SK-N-SH (cell line): Measurements from ENCODE around the gene COL9A3. TPM values are rescaled to one million over a fixed set of nuclear protein-coding genes. Genes with fewer than 3 reads are reported as not detected.
A peak's percentile ranks its signal among the peaks of the same experiment; 100 is the strongest.

Experiments
- CTCF ChIA-PET: fragments of 300-600, 350-600 bp; formaldehyde crosslinking; extraction: SDS; loops from one replicate; lab custom pipeline; 2021; lab: Yijun Ruan, JAX
- POLR2A ChIA-PET: fragments of 350-600 bp; sonication (Branson Sonifier 250); formaldehyde crosslinking; extraction: SDS; loops from one replicate; lab custom pipeline; 2020; ENCODE audit warnings: antibody characterized with exemption, inconsistent platforms; lab: Yijun Ruan, JAX
- DNase-seq: peaks from one replicate; pipeline ENCODE4 v3.0.0; 2012
- H2AFZ ChIP-seq: fragments of 200-600 bp; sonication (generic); 2 replicates; pipeline ENCODE4 v1.8.1; 2016; ENCODE audit warnings: antibody characterized with exemption, mild to moderate bottlenecking, low read depth
- H3F3A ChIP-seq: fragments of 200-600 bp; sonication (generic); replicated peaks from 2 replicates; pipeline ENCODE3; 2016; ENCODE audit warnings: antibody characterized with exemption, mild to moderate bottlenecking; ENCODE audit not compliant: insufficient read depth
- H3K27ac ChIP-seq, 2 experiments: fragments of 200-500 bp in 1 of 2; fragments of 200-600 bp in 1 of 2; sonication (Bioruptor generic) in 1 of 2; sonication (generic), shearing (Covaris generic) in 1 of 2; 2 replicates each; pipeline versions ENCODE4 v1.5.1 to v1.6.1; 2014 to 2016; ENCODE audit warnings: low read depth in 2 of 2, inconsistent platforms in 1 of 2, low read length in 1 of 2, mild to moderate bottlenecking in 1 of 2, mixed read lengths in 1 of 2
- H3K27me3 ChIP-seq: fragments of 200-600 bp; sonication (generic), shearing (Covaris generic); 2 replicates; pipeline ENCODE4 v1.6.1; 2016; ENCODE audit warnings: mixed run types; ENCODE audit not compliant: insufficient read depth
- H3K36me3 ChIP-seq, 2 experiments: fragments of 200-500 bp in 1 of 2; fragments of 200-600 bp in 1 of 2; sonication (Bioruptor generic) in 1 of 2; sonication (generic) in 1 of 2; replicated peaks in 1 of 2; 2 replicates each; pipeline versions ENCODE3 to v1.5.1; 2014 to 2016; ENCODE audit warnings: low read length in 1 of 2, mild to moderate bottlenecking in 1 of 2; ENCODE audit not compliant: insufficient read depth in 2 of 2, control insufficient read depth in 1 of 2
- H3K4me1 ChIP-seq, 2 experiments: fragments of 200-500 bp in 1 of 2; fragments of 200-600 bp in 1 of 2; sonication (Bioruptor generic) in 1 of 2; sonication (generic), shearing (Covaris generic) in 1 of 2; 2 replicates each; pipeline versions ENCODE4 v1.5.1 to v1.6.1; 2014 to 2016; ENCODE audit warnings: low read depth in 1 of 2, low read length in 1 of 2, mixed run types in 1 of 2; ENCODE audit not compliant: insufficient read depth in 2 of 2, control insufficient read depth in 1 of 2
- H3K4me2 ChIP-seq: fragments of 200-600 bp; sonication (generic), shearing (Covaris generic); 2 replicates; pipeline ENCODE4 v1.6.1; 2017; ENCODE audit warnings: mixed run types
- H3K4me3 ChIP-seq, 2 experiments: fragments of 200-500 bp in 1 of 2; fragments of 200-600 bp in 1 of 2; sonication (Bioruptor generic) in 1 of 2; sonication (generic), shearing (Covaris generic) in 1 of 2; 2 replicates each; pipeline versions ENCODE4 v1.5.1 to v1.8.1; 2014 to 2016; ENCODE audit warnings: low read depth in 2 of 2, inconsistent platforms in 1 of 2, low read length in 1 of 2, mild to moderate bottlenecking in 1 of 2, mixed read lengths in 1 of 2, moderate library complexity in 1 of 2
- H3K79me2 ChIP-seq: fragments of 200-600 bp; sonication (generic); 2 replicates; pipeline ENCODE4 v1.8.1; 2017; ENCODE audit warnings: mild to moderate bottlenecking; ENCODE audit not compliant: insufficient read depth
- H3K9ac ChIP-seq: fragments of 200-600 bp; sonication (generic); 2 replicates; pipeline ENCODE4 v1.6.1; 2017; ENCODE audit warnings: mixed run types
- H3K9me2 ChIP-seq: fragments of 200-600 bp; sonication (generic); 2 replicates; pipeline ENCODE4 v1.6.1; 2017; ENCODE audit warnings: mixed run types
- H3K9me3 ChIP-seq: fragments of 200-600 bp; sonication (generic); 2 replicates; pipeline ENCODE4 v1.6.1; 2017; ENCODE audit warnings: mixed run types, mild to moderate bottlenecking, moderate library complexity
- H4K20me1 ChIP-seq: fragments of 200-600 bp; sonication (generic); 2 replicates; pipeline ENCODE4 v1.6.1; 2017; ENCODE audit warnings: mild to moderate bottlenecking, mixed run types; ENCODE audit not compliant: insufficient read depth
- CHD2 ChIP-seq: fragments of 150-350 bp; IDR thresholded peaks from 2 replicates; pipeline ENCODE4 v1.6.1; 2018; ENCODE audit warnings: low read length; ENCODE audit not compliant: partially characterized antibody
- ELF1 ChIP-seq: IDR thresholded peaks from 2 replicates; pipeline ENCODE4 v1.4.0; 2012
- EP300 ChIP-seq, 2 experiments: IDR thresholded peaks; 2 replicates each; pipeline versions ENCODE4 v1.4.0 to v1.6.1; 2012; ENCODE audit warnings: borderline replicate concordance in 1 of 2, low read depth in 1 of 2, low read length in 1 of 2
- EZH2phosphoT487 ChIP-seq: fragments of 200-600 bp; sonication (generic); IDR thresholded peaks from 2 replicates; pipeline ENCODE4 v1.6.1; 2017; ENCODE audit warnings: low read depth, mixed run types, mild to moderate bottlenecking, antibody characterized with exemption, moderate library complexity, borderline replicate concordance
- FOSL2 ChIP-seq: IDR thresholded peaks from 2 replicates; pipeline ENCODE4 v1.4.0; 2012; ENCODE audit warnings: low read depth, mild to moderate bottlenecking, moderate library complexity, borderline replicate concordance
- FOXJ3 ChIP-seq: sonication (generic); formaldehyde crosslinking; IDR thresholded peaks from 2 replicates; pipeline ENCODE4 v1.5.1; 2020; ENCODE audit warnings: mild to moderate bottlenecking, missing genetic modification reagents
- GATA2 ChIP-seq: sonication (generic); formaldehyde crosslinking; IDR thresholded peaks from 2 replicates; pipeline ENCODE4 v1.5.0; 2020; ENCODE audit warnings: mild to moderate bottlenecking, missing genetic modification reagents
- JUND ChIP-seq: IDR thresholded peaks from 2 replicates; pipeline ENCODE4 v1.4.0; 2012
- RAD21 ChIP-seq: IDR thresholded peaks from 2 replicates; pipeline ENCODE4 v1.6.1; 2012; ENCODE audit warnings: mild to moderate bottlenecking, low read length
- RCOR1 ChIP-seq: fragments of 150-350 bp; IDR thresholded peaks from 2 replicates; pipeline ENCODE4 v1.6.1; 2017; ENCODE audit warnings: antibody characterized with exemption, low read length
- RXRA ChIP-seq: IDR thresholded peaks from 2 replicates; pipeline ENCODE4 v1.4.0; 2012; ENCODE audit warnings: low read depth, mild to moderate bottlenecking, borderline replicate concordance
- SMC3 ChIP-seq: IDR thresholded peaks from 2 replicates; pipeline ENCODE4 v1.6.1; 2012; ENCODE audit warnings: low read depth, low read length, improper control_type of control experiment
- TCF12 ChIP-seq: IDR thresholded peaks from 2 replicates; pipeline ENCODE4 v1.4.0; 2012
- YY1 ChIP-seq: IDR thresholded peaks from 2 replicates; pipeline ENCODE4 v1.4.0; 2012; ENCODE audit warnings: low read depth, mild to moderate bottlenecking
- WGBS: methylation state at CpG from one replicate; pipeline ENCODE4 v1.1.6; 2017; ENCODE audit warnings: low lambda C conversion rate; 5-methylcytosine and 5-hydroxymethylcytosine counted together
- polyA plus RNA-seq, 3 experiments: library from polyadenylated mRNA; depleted of rRNA; stranded (reverse); fragments of >200 nt; gene quantifications; 2 replicates each; pipeline ENCODE4 v1.2.3, GENCODE V29; 2012
- TF ChIP-seq, protein P1 (sequence below): IDR thresholded peaks from 2 replicates; pipeline ENCODE4 v1.4.0; 2012; ENCODE audit warnings: low read depth
- TF ChIP-seq, protein P2 (sequence below): fragments of 150-350 bp; IDR thresholded peaks from 2 replicates; pipeline ENCODE4 v1.6.1; 2016; ENCODE audit warnings: mild to moderate bottlenecking, low read depth, low read length

Gene COL9A3
- polyA plus RNA-seq, 1 of the 3 experiments (the other 2 are of a cell fraction): 2.5 TPM

DNA sequence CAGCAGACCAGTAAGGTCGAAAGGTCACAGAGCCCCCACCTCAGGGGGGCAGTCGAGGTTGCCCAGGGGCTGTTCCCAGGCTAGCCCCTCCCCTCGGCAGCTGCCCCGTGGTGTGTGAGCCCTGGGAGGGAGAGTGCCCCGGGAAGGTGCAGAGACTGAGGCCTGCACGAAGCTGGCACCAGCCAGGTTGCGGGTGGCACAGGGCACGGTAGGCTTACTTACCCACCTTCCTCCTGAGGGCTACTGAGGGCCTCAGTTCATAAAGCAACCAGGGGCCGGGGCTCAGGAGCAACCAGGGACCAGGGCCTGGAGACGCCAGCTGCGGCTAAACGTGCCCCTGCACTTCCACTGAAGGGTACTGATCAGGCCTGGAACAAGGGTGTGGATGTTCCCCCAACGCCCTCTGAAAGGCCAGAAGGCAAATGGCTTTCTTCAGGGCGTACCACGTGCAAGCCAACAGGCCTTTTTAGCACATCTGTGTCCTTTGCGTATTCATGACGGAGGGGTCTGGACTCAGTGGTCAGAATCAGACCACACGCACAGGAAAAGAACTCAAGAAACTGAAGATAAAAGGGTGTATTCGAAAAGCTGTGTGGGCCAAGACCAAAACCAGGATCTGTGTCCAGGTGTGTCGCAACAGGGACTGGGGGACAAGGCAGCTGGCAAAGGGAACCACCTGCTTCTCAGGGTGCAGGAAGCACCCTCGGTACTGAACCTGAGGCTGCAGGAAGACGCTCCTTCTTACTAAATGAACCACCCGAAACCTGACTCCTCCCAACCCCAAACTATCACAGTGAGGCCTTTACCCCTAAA lies 69.3 kb downstream of the COL9A3 start:
- H3K9ac ChIP-seq: no peak overlapping the region
- H3K9me3 ChIP-seq: no peaks in the 10 kb centered on the region
- no peak overlapping the region for H2AFZ ChIP-seq
- WGBS: 93% methylated on average over 14 of the region's 23 CpGs
- ChIA-PET CTCF (interaction anchor here (1.2 to 7.2 kb wide), 4 partner anchors 11 to 21 kb away, joined by 3 to 77 read pairs (median 20); no protein-coding TSS in a partner anchor), POLR2A (interaction anchor here (2.2 kb wide), 1 partner anchor 10 kb away, joined by 14 read pairs; no protein-coding TSS in a partner anchor)
- H3K4me1 ChIP-seq: peaks cover 17 to 19% of the 10 kb centered on the region in 2 experiments
- H4K20me1 ChIP-seq: 0 out of 2 replicates have a peak, but pooled peaks cover 4% of the 10 kb centered on the region
- peaks cover 27% of the 10 kb centered on the region for H3F3A ChIP-seq
- peak; percentile 43 for DNase-seq
- no peaks in the 10 kb centered on the region for H3K79me2 ChIP-seq
- peaks cover 33 to 69% of the 10 kb centered on the region in 2 experiments for H3K36me3 ChIP-seq
- no peaks in the 10 kb centered on the region for H3K9me2 ChIP-seq
- no peak overlapping the region for H3K4me2 ChIP-seq
- no peak overlapping the region; a peak in 1 of 4 replicates for H3K27ac ChIP-seq
- TF ChIP-seq FOSL2 (no peak), RXRA (no peak), ELF1 (no peak), RCOR1 (no peak), SMC3 (no peak), RAD21 (no peak), JUND (no peak), YY1 (no peak), CHD2 (no peak), FOXJ3 (CRISPR knock-in tag) (no peak)
- TF ChIP-seq, protein P1, sequence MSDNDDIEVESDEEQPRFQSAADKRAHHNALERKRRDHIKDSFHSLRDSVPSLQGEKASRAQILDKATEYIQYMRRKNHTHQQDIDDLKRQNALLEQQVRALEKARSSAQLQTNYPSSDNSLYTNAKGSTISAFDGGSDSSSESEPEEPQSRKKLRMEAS: no peak
- TF ChIP-seq, protein P2, sequence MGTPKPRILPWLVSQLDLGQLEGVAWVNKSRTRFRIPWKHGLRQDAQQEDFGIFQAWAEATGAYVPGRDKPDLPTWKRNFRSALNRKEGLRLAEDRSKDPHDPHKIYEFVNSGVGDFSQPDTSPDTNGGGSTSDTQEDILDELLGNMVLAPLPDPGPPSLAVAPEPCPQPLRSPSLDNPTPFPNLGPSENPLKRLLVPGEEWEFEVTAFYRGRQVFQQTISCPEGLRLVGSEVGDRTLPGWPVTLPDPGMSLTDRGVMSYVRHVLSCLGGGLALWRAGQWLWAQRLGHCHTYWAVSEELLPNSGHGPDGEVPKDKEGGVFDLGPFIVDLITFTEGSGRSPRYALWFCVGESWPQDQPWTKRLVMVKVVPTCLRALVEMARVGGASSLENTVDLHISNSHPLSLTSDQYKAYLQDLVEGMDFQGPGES: no peak
- H3K4me3 ChIP-seq: no peak overlapping the region
- H3K27me3 ChIP-seq: no peaks in the 10 kb centered on the region

DNA sequence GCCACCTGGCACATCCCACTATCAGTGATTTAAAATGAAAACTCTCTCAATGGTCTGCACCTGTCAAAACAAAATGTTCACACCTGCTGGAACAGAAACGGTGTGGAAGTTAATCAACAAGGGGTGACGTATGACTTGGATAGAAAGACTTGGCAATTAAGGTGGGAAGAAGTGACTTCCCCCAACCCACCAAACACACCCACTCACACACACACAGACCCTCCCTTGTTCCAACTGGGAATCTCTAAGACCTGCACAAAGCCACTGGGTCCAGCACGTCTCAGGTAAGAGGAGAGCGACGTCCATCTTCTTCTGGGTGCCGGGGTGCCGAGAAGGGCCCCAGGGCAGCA lies 69.8 kb downstream of the COL9A3 start:
- Histone ChIP-seq H3K9me3 (no peaks in the 10 kb centered on the region), H3K36me3 (peaks cover 39 to 69% of the 10 kb centered on the region in 2 experiments), H4K20me1 (0 out of 2 replicates have a peak, but pooled peaks cover 4% of the 10 kb centered on the region), H2AFZ (no peak overlapping the region), H3K27ac (peak overlapping the region; percentile 65 to 79; a peak in 2 of 4 replicates), H3K4me1 (peaks cover 17 to 19% of the 10 kb centered on the region in 2 experiments)
- no peak for DNase-seq
- POLR2A ChIA-PET: interaction anchor here (2.2 kb wide), 1 partner anchor 11 kb away, joined by 14 read pairs; no protein-coding TSS in a partner anchor
- no peak for TF ChIP-seq EZH2phosphoT487
- TF ChIP-seq TCF12: no peak
- no peak for TF ChIP-seq CHD2
- no peak for TF ChIP-seq EP300 (IDR thresholded peaks at IDR 0.05; ENCODE audit: borderline replicate concordance in 1 of 2, low read depth in 1 of 2, low read length in 1 of 2)
- TF ChIP-seq, protein P2: no peak
- no peak for TF ChIP-seq GATA2 (CRISPR knock-in tag)
- TF ChIP-seq FOSL2: no peak
- TF ChIP-seq, all 33 proteins: peak for 0
- H3K4me2 ChIP-seq: peak overlapping the region; percentile 63
- H3K9me2 ChIP-seq: no peaks in the 10 kb centered on the region
- no peak overlapping the region for H3K4me3 ChIP-seq
- no peaks in the 10 kb centered on the region for H3K79me2 ChIP-seq
- H3K27me3 ChIP-seq: no peaks in the 10 kb centered on the region
- 93% methylated on average over 7 of the region's 7 CpGs for WGBS
- peaks cover 27% of the 10 kb centered on the region for H3F3A ChIP-seq
- no peak overlapping the region for H3K9ac ChIP-seq
- CTCF ChIA-PET: interaction anchor here (0.9 to 7.2 kb wide), 10 partner anchors 12 to 122 kb away, joined by 3 to 77 read pairs (median 4); no protein-coding TSS in a partner anchor
